Peyer's patch (tissue), 4 donors: Measurements from ENCODE around the gene WDR48.

Source experiments
- POLR2A ChIP-seq, 2 donors: fragments of 450-650 bp; IDR thresholded peaks; one replicate each; pipeline ENCODE4 v1.5.1; 2017; ENCODE audit warnings: antibody characterized with exemption in 2 of 2, mild to moderate bottlenecking in 2 of 2, moderate library complexity in 2 of 2
- TF ChIP-seq, protein P1 (sequence below), 6 experiments: fragments of 450-650 bp in 4 of 6; fragments of 200-600 bp in 2 of 6; sonication (generic) in 1 of 6; IDR thresholded peaks; one replicate each; pipeline ENCODE4 v1.5.1; 2017 to 2019; ENCODE audit warnings: antibody characterized with exemption in 6 of 6, mild to moderate bottlenecking in 3 of 6, moderate library complexity in 1 of 6

DNA sequence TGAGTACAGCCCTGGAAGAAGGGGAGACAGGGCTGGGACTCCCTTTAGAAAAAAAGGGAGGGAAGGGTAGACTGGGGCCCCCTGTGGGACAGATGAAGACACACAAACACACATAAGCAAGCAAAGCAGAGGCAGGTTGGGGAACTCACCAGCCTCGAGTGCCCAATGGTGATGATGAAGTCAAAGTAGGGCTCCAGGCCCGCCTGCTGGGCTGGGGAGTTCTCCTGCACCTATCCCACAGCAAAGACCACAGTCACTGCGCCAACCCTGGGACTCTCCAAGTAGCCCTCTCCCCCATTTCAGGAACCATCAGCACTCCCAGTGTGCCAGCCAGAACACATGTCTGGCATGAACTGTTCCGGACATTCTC is 51.5 kb downstream of the WDR48 start:
- TF ChIP-seq, protein P1, sequence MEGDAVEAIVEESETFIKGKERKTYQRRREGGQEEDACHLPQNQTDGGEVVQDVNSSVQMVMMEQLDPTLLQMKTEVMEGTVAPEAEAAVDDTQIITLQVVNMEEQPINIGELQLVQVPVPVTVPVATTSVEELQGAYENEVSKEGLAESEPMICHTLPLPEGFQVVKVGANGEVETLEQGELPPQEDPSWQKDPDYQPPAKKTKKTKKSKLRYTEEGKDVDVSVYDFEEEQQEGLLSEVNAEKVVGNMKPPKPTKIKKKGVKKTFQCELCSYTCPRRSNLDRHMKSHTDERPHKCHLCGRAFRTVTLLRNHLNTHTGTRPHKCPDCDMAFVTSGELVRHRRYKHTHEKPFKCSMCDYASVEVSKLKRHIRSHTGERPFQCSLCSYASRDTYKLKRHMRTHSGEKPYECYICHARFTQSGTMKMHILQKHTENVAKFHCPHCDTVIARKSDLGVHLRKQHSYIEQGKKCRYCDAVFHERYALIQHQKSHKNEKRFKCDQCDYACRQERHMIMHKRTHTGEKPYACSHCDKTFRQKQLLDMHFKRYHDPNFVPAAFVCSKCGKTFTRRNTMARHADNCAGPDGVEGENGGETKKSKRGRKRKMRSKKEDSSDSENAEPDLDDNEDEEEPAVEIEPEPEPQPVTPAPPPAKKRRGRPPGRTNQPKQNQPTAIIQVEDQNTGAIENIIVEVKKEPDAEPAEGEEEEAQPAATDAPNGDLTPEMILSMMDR (IDR thresholded peaks at IDR 0.05) = no peak
- no peak for TF ChIP-seq POLR2A (IDR thresholded peaks at IDR 0.05)
